Myocyte (in vitro differentiated cells): ENCODE data around the gene ENTR1. TPM values are rescaled to one million over a fixed set of nuclear protein-coding genes. Genes with fewer than 3 reads are reported as not detected.
A peak's percentile ranks its signal among the peaks of the same experiment; 100 is the strongest.
"Not testable (repeated sequence)": the region's sequence is repeated elsewhere in the genome, so short reads cannot be mapped to it uniquely, and the experiment has no call there.

Source experiments
- DNase-seq: peaks from one replicate; pipeline ENCODE4 v3.0.0-alpha.2; 2012; ENCODE audit warnings: low read depth
- total RNA-seq: library from RNA; depleted of rRNA; stranded (reverse); fragments of >200 nt; gene quantifications from 2 replicates; pipeline ENCODE4 v1.2.3, GENCODE V29; 2014

Gene ENTR1
- total RNA-seq, 1 donor from 2014 or later, result 46.6 TPM

GRCh38 chr9:136421791-136422190, 11.4 kb upstream of the ENTR1 start:
- DNase-seq, result no peak

GRCh38 chr9:136419092-136419420, 8.6 kb upstream of the ENTR1 start:
- DNase-seq, result no peak

- DNase-seq, result no peak
Observed at GRCh38 chr9:136418182-136419091, 8.0 kb upstream of the ENTR1 start.

GRCh38 chr9:136416914-136417313, 6.5 kb upstream of the ENTR1 start:
- DNase-seq, result no peak

GRCh38 chr9:136416427-136416826, 6.0 kb upstream of the ENTR1 start:
- no peak for DNase-seq

- no peak for DNase-seq
Observed at GRCh38 chr9:136412962-136413361, 2.5 kb upstream of the ENTR1 start.

GRCh38 chr9:136411378-136411777, 964 bp upstream of the ENTR1 start:
- no peak for DNase-seq

GRCh38 chr9:136409557-136410455, 608 bp downstream of the ENTR1 start:
- peak; percentile 47 for DNase-seq

- DNase-seq, result no peak
Observed at GRCh38 chr9:136407911-136408310, 2.5 kb downstream of the ENTR1 start.

GRCh38 chr9:136407061-136407460, 3.4 kb downstream of the ENTR1 start:
- DNase-seq, result not testable (repeated sequence)

GRCh38 chr9:136405904-136406303, 4.5 kb downstream of the ENTR1 start:
- DNase-seq, result not testable (repeated sequence)

- DNase-seq, result no peak
Observed at GRCh38 chr9:136405481-136405880, 4.9 kb downstream of the ENTR1 start.

- no peak for DNase-seq
Observed at GRCh38 chr9:136404801-136405136, 5.6 kb downstream of the ENTR1 start.

GRCh38 chr9:136403915-136404800, 6.3 kb downstream of the ENTR1 start:
- no peak for DNase-seq

- DNase-seq, result no peak
Observed at GRCh38 chr9:136403538-136403914, 6.9 kb downstream of the ENTR1 start.

GRCh38 chr9:136402067-136402466, 8.3 kb downstream of the ENTR1 start:
- DNase-seq, result no peak

- DNase-seq, result peak; percentile 2
Observed at GRCh38 chr9:136401173-136401922, 9.1 kb downstream of the ENTR1 start.

- peak; percentile 84 for DNase-seq
Observed at GRCh38 chr9:136400038-136400834, 10.2 kb downstream of the ENTR1 start, which contains the start of gene SNAPC4. Gene SNAPC4, minus strand, starts transcription at chr9:136400170. Its CDS starts 1,742 bp downstream, at chr9:136398428.

- peak; percentile 5 for DNase-seq
Observed at GRCh38 chr9:136399176-136400037, 11.0 kb downstream of the ENTR1 start.
